Neutrophil (primary cell): ENCODE results near the gene RNF4.

Source experiments
- H3K27ac ChIP-seq: fragments of 200-600 bp; sonication (generic); 2 replicates; pipeline ENCODE4 v1.5.1; 2016; ENCODE audit warnings: mild to moderate bottlenecking, moderate library complexity
- H3K27me3 ChIP-seq: fragments of 200-600 bp; sonication (generic); 2 replicates; pipeline ENCODE4 v1.6.0; 2016; ENCODE audit warnings: mild to moderate bottlenecking
- H3K36me3 ChIP-seq: fragments of 200-600 bp; sonication (generic); 2 replicates; pipeline ENCODE4 v1.5.1; 2017
- H3K4me1 ChIP-seq, 2 experiments: fragments of 200-600 bp in 1 of 2; sonication (generic) in 1 of 2; 1 replicate in 1 of 2; 2 replicates in 1 of 2; pipeline versions ENCODE4 v1.5.1 to v1.6.1; 2013 to 2016; ENCODE audit warnings: low read depth in 1 of 2, low read length in 1 of 2, mild to moderate bottlenecking in 1 of 2, moderate library complexity in 1 of 2; ENCODE audit not compliant: control insufficient read depth in 1 of 2, insufficient read depth in 1 of 2
- H3K4me3 ChIP-seq, 2 experiments: fragments of 200-600 bp in 1 of 2; sonication (generic) in 1 of 2; 1 replicate in 1 of 2; 2 replicates in 1 of 2; pipeline ENCODE4 v1.5.1; 2013 to 2016; ENCODE audit warnings: low read depth in 1 of 2, low read length in 1 of 2, mild to moderate bottlenecking in 1 of 2, moderate library complexity in 1 of 2
- H3K9me3 ChIP-seq: fragments of 200-600 bp; sonication (generic); 2 replicates; pipeline ENCODE4 v1.5.1; 2016
- CTCF ChIP-seq: fragments of 200-600 bp; sonication (generic); IDR thresholded peaks from 2 replicates; pipeline ENCODE4 v1.5.1; 2016; ENCODE audit warnings: antibody characterized with exemption

Gene RNF4

GRCh38 chr4:2458546-2459491 is 10.1 kb upstream of the RNF4 start:
- H3K4me1 ChIP-seq: peaks cover 7 to 11% of the 10 kb centered on the region in 2 experiments
- no peak overlapping the region for H3K4me3 ChIP-seq
- peaks cover 49% of the 10 kb centered on the region for H3K27me3 ChIP-seq
- H3K9me3 ChIP-seq: no peaks in the 10 kb centered on the region
- TF ChIP-seq CTCF: no peak
- H3K27ac ChIP-seq: no peak overlapping the region
- no peaks in the 10 kb centered on the region for H3K36me3 ChIP-seq

GRCh38 chr4:2459589-2460349 is 9.1 kb upstream of the RNF4 start:
- no peak overlapping the region for H3K4me3 ChIP-seq
- H3K27ac ChIP-seq: no peak overlapping the region
- H3K27me3 ChIP-seq: peaks cover 59% of the 10 kb centered on the region
- TF ChIP-seq CTCF: no peak
- peaks cover 7 to 11% of the 10 kb centered on the region in 2 experiments for H3K4me1 ChIP-seq
- H3K9me3 ChIP-seq: no peaks in the 10 kb centered on the region
- no peaks in the 10 kb centered on the region for H3K36me3 ChIP-seq

GRCh38 chr4:2461246-2461960 is 7.5 kb upstream of the RNF4 start:
- no peak for TF ChIP-seq CTCF
- Histone ChIP-seq H3K27ac (no peak overlapping the region), H3K27me3 (peaks cover 62% of the 10 kb centered on the region), H3K36me3 (no peaks in the 10 kb centered on the region), H3K4me3 (no peak overlapping the region), H3K4me1 (peaks cover 7 to 11% of the 10 kb centered on the region in 2 experiments), H3K9me3 (no peaks in the 10 kb centered on the region)

GRCh38 chr4:2462218-2462991 is 6.5 kb upstream of the RNF4 start:
- H3K27me3 ChIP-seq: peaks cover 62% of the 10 kb centered on the region
- H3K27ac ChIP-seq: no peak overlapping the region
- peak overlapping the region in 1 of 2 experiments; percentile 30 for H3K4me3 ChIP-seq
- no peak for TF ChIP-seq CTCF
- no peaks in the 10 kb centered on the region for H3K36me3 ChIP-seq
- H3K9me3 ChIP-seq: no peaks in the 10 kb centered on the region
- peaks cover 7 to 11% of the 10 kb centered on the region in 2 experiments for H3K4me1 ChIP-seq
